Measurements from ENCODE around the gene DCDC2B.
"Not testable (repeated sequence)": the region's sequence is repeated elsewhere in the genome, so short reads cannot be mapped to it uniquely, and the experiment has no call there.

The DCDC2B gene

GRCh38 chr1:32208891-32209328 is at the start of gene DCDC2B:
DCDC2B (plus strand) TSS chr1:32209089; CDS start chr1:32209094, 5 bp downstream.
- TF ChIP-seq, protein P1, sequence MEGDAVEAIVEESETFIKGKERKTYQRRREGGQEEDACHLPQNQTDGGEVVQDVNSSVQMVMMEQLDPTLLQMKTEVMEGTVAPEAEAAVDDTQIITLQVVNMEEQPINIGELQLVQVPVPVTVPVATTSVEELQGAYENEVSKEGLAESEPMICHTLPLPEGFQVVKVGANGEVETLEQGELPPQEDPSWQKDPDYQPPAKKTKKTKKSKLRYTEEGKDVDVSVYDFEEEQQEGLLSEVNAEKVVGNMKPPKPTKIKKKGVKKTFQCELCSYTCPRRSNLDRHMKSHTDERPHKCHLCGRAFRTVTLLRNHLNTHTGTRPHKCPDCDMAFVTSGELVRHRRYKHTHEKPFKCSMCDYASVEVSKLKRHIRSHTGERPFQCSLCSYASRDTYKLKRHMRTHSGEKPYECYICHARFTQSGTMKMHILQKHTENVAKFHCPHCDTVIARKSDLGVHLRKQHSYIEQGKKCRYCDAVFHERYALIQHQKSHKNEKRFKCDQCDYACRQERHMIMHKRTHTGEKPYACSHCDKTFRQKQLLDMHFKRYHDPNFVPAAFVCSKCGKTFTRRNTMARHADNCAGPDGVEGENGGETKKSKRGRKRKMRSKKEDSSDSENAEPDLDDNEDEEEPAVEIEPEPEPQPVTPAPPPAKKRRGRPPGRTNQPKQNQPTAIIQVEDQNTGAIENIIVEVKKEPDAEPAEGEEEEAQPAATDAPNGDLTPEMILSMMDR (IDR thresholded peaks at IDR 0.05; ENCODE audit: insufficient read depth, low read depth, low read length, missing control alignments), result no peak
- no peak within 1 kb of the TSS for H3K4me3 ChIP-seq (ENCODE audit: low read depth, low read length)
- no peak for DNase-seq (ENCODE audit: low read depth)

DNA sequence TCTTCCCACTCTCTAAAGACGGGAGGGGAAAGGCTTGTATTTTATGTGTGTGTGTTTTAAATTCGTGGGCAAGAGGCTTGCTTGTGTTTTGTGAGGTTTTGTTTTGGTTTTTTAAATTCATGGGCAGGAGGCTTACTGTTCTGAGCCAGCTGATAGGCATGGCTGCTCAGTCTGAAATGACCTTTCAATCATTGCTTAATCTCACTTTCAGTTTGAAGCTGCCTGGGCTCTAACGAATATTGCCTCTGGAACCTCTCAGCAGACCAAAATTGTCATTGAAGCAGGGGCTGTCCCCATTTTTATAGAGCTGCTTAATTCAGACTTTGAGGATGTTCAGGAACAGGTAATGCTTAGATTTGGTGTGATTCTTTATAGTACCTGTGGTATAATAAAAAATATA is 49.7 kb upstream of the DCDC2B start:
- DNase-seq (ENCODE audit: low read depth), result peak; percentile 38
- TF ChIP-seq, protein P1 (IDR thresholded peaks at IDR 0.05; ENCODE audit: insufficient read depth, low read depth, low read length, missing control alignments), result no peak
- H3K4me3 ChIP-seq (ENCODE audit: low read depth, low read length), result no peak overlapping the region

DNA sequence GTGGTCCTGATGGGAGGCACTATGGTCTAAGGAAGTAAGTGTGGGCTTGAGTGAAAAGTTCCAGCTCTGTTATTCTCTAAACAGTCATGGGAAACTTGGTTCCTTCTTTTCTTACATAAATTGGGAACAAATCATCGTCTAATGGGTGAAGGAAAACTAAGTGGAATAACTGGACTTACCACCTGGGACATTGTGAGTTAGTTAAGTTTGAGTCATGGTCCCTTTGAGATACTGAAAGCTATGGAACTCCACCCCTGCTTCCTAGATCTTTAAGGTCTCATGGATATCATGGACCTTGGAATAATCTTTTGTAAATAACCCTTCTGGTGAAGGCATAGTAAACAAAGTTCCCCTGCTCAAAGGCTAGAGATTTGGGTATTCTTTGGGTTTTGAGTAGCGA is 45.5 kb upstream of the DCDC2B start:
- no peak for DNase-seq (ENCODE audit: low read depth)
- H3K4me3 ChIP-seq (ENCODE audit: low read depth, low read length), result no peak overlapping the region
- TF ChIP-seq, protein P1 (IDR thresholded peaks at IDR 0.05; ENCODE audit: insufficient read depth, low read depth, low read length, missing control alignments), result no peak

DNA sequence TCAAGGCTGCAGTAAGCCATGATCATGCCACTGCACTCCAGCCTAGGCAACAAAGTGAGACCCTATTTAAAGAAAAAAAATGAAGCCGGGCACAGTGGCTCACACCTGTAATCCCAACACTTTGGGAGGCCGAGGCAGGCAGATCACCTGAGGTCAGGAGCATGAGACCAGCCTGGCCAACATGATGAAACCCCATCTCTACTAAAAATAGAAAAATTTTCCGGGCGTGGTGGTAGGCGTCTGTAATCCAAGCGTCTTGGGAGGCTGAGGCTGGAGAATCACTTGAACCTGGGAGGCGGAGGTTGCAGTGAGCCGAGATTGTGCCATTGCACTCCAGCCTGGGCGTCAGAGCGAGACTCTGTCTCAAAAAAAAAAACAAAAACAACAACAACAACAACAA is 43.3 kb upstream of the DCDC2B start:
- not testable (repeated sequence) for DNase-seq (ENCODE audit: low read depth); H3K4me3 ChIP-seq (ENCODE audit: low read depth, low read length)

DNA sequence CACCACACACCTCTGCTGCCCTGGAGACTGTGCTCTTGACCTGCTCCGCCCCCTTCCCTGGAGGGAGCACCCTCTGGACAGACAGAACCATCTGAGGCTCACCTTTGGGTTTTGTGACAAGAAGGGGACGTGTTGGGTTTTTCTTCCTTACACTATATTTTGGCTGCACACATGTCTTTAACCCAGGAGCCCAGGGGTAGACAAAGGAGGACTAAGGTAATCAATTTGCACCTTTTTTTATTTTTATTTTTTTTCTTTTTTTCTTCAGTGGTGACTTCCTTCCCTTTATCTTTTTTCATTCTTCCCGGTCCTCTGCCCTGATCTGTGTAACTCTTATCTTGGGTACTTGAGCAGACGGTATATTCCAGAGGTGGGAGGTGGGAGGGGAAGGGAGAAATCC is 37.9 kb upstream of the DCDC2B start:
- TF ChIP-seq, protein P1 (IDR thresholded peaks at IDR 0.05; ENCODE audit: insufficient read depth, low read depth, low read length, missing control alignments), result no peak
- no peak overlapping the region for H3K4me3 ChIP-seq (ENCODE audit: low read depth, low read length)
- DNase-seq (ENCODE audit: low read depth), result no peak

DNA sequence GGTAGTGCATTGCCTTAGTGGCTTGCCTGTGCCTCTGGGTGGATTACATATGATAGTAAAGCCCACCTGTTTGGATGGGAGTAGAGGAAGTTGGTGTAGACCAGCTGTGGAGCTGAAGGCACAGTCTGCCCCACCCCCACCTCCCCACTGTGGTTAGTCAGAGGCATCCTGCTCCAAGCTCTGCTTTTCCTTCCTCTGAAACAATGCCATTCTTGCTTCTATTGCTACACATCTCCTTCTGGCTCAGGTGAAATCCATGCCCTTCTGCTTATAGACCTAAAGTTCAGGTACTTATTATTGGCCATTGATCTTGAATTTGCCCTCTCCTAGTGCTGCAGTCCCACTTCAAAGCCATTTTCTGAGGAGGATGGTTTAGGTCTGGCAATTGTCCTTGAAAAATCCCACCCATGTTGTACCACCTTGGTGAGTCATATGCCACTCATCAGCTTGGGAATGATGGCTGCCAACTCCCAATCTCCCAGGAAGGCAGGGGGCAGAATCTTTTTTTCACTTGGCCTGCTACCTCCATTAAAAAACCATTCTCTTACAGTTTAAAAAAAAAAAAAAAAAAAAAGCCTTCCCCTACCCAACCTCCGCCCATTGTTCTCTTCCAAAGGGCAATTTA is 36.2 kb upstream of the DCDC2B start:
- no peak overlapping the region for H3K4me3 ChIP-seq (ENCODE audit: low read depth, low read length)
- DNase-seq (ENCODE audit: low read depth), result no peak
- TF ChIP-seq, protein P1 (IDR thresholded peaks at IDR 0.05; ENCODE audit: insufficient read depth, low read depth, low read length, missing control alignments), result no peak

DNA sequence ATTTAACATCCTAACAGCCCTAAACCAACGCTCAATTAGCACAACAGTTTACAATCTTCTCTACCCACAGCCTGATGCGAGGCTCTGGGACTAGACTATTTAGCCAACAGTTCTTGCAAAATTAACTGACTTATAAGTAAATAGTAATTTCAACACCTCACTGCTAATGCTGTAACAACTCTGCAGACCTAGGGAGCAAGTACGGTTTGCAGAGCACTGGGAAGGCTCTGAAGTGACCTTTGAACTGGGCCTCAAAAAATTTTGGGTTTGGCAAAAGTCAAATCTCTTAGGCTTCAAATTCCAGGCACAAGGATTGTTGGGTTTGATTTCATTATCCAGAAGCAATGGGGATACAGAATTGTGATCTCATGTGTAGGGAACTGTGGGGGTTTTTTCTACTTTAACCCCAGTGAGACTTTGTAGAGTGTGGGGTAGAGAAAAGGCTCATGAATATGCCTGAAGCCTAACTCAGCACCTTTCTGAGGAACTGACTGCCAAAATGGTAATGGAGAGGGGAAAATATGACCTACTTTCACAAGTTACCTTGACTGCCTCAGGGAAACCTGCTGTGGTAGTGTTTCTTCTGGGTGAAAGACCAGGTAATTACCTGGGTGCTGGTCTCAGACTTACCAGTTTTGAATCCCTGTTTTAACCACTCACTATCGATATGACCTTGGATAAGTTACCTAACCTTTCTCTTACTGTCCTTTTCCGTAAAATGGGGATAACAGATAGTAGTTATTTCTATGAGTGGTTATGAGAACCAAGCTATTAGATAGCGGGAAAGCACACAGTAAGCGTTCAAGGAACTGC is 30.3 kb upstream of the DCDC2B start:
- peak overlapping the region; percentile 90 for H3K4me3 ChIP-seq (ENCODE audit: low read depth, low read length)
- DNase-seq (ENCODE audit: low read depth), result no peak
- TF ChIP-seq, protein P1 (IDR thresholded peaks at IDR 0.05; ENCODE audit: insufficient read depth, low read depth, low read length, missing control alignments), result no peak
